Thyroid gland (tissue), 4 donors: ENCODE results near the gene GPC6. TPM values are rescaled to one million over a fixed set of nuclear protein-coding genes. Genes with fewer than 3 reads are reported as not detected.

ENCODE experiments used
- DNase-seq, 2 donors: peaks; one replicate each; pipeline ENCODE4 v3.0.0-alpha.2; 2019
- H3K27ac ChIP-seq, 3 donors: fragments of 200-600 bp; sonication (generic); 1 replicate in 2 of 3; 2 replicates in 1 of 3; pipeline ENCODE4 v1.5.1; 2016 to 2019; ENCODE audit warnings: mild to moderate bottlenecking in 1 of 3, moderate library complexity in 1 of 3
- H3K27me3 ChIP-seq: fragments of 200-600 bp; sonication (generic); one replicate; pipeline ENCODE4 v1.5.1; 2019
- H3K36me3 ChIP-seq, 2 donors: fragments of 200-600 bp; sonication (generic); one replicate each; pipeline ENCODE4 v1.5.1; 2016 to 2019
- H3K4me1 ChIP-seq, 2 donors: fragments of 200-600 bp; sonication (generic); one replicate each; pipeline ENCODE4 v1.5.1; 2017 to 2019
- H3K4me3 ChIP-seq, 3 donors: fragments of 200-600 bp; sonication (generic); replicated peaks in 1 of 3; 1 replicate in 2 of 3; 2 replicates in 1 of 3; pipeline ENCODE4 v1.5.1; 2016; ENCODE audit warnings: mild to moderate bottlenecking in 1 of 3
- H3K9me3 ChIP-seq: fragments of 200-600 bp; sonication (generic); one replicate; pipeline ENCODE4 v1.5.1; 2017
- CTCF ChIP-seq, 6 experiments: fragments of 200-600 bp in 3 of 6; fragments of 450-650 bp in 3 of 6; sonication (generic) in 3 of 6; IDR thresholded peaks; one replicate each; pipeline ENCODE4 v1.5.1; 2016 to 2019; ENCODE audit warnings: antibody characterized with exemption in 6 of 6, mild to moderate bottlenecking in 2 of 6, inconsistent platforms in 1 of 6, moderate library complexity in 1 of 6
- POLR2A ChIP-seq, 2 donors: fragments of 450-650 bp; IDR thresholded peaks; one replicate each; pipeline ENCODE4 v1.6.1; 2017; ENCODE audit warnings: antibody characterized with exemption in 2 of 2, mild to moderate bottlenecking in 2 of 2, moderate library complexity in 1 of 2
- WGBS, 2 donors: methylation state at CpG; one replicate each; pipeline ENCODE4 v1.1.5; 2017; 5-methylcytosine and 5-hydroxymethylcytosine counted together
- intact Hi-C: fragments of 100-400 bp; cut with DNase I; formaldehyde crosslinking; loops from one replicate; pipeline ENCODE4 v1.15.1; 2023
- total RNA-seq, 4 donors: library from RNA; depleted of rRNA; stranded (reverse); fragments of >200 nt; gene quantifications; one replicate each; pipeline ENCODE4 v1.2.3, GENCODE V29; 2016

Gene GPC6
- total RNA-seq, 4 donors from 2014 or later = 2.8 to 13.4 (median 7.5) TPM

GRCh38 chr13:93736909-93737308 is 510.3 kb downstream of the GPC6 start:
- TF ChIP-seq CTCF (IDR thresholded peaks at IDR 0.05) = no peak
- no peak for TF ChIP-seq POLR2A (IDR thresholded peaks at IDR 0.05)
- Histone ChIP-seq H3K27ac (no peak overlapping the region), H3K9me3 (no peaks in the 10 kb centered on the region), H3K27me3 (no peaks in the 10 kb centered on the region), H3K4me1 (no peaks in the 10 kb centered on the region), H3K4me3 (no peak overlapping the region), H3K36me3 (no peaks in the 10 kb centered on the region)
- WGBS, 2 donors = 57 to 67% methylated on average over 3 of the region's 3 CpGs
- DNase-seq = peak in 1 of 2 donors; percentile 5
- intact Hi-C loops = no loop called here

- TF ChIP-seq POLR2A (IDR thresholded peaks at IDR 0.05) (no peak), CTCF (IDR thresholded peaks at IDR 0.05) (no peak)
- Histone ChIP-seq H3K36me3 (no peaks in the 10 kb centered on the region), H3K4me1 (no peaks in the 10 kb centered on the region), H3K27me3 (no peaks in the 10 kb centered on the region), H3K27ac (no peak overlapping the region), H3K9me3 (no peaks in the 10 kb centered on the region), H3K4me3 (no peak overlapping the region)
- intact Hi-C loops = no loop called here
- 49 to 72% methylated on average over 1 of the region's 1 CpG for WGBS, 2 donors
- no peak for DNase-seq
Measured at GRCh38 chr13:93740334-93740733, 513.7 kb downstream of the GPC6 start.

GRCh38 chr13:93744033-93744432 is 517.4 kb downstream of the GPC6 start:
- Histone ChIP-seq H3K27ac (no peak overlapping the region), H3K36me3 (no peaks in the 10 kb centered on the region), H3K27me3 (no peaks in the 10 kb centered on the region), H3K9me3 (no peaks in the 10 kb centered on the region), H3K4me1 (no peaks in the 10 kb centered on the region), H3K4me3 (no peak overlapping the region)
- WGBS, 2 donors = 86% methylated on average over 5 of the region's 5 CpGs
- no peak for TF ChIP-seq POLR2A (IDR thresholded peaks at IDR 0.05)
- no peak for TF ChIP-seq CTCF (IDR thresholded peaks at IDR 0.05)
- DNase-seq = no peak
- intact Hi-C loops = no loop called here

- no peaks in the 10 kb centered on the region for H3K27me3 ChIP-seq
- H3K27ac ChIP-seq = no peak overlapping the region
- no peak for DNase-seq
- no peak overlapping the region for H3K4me3 ChIP-seq
- no peak for TF ChIP-seq POLR2A (IDR thresholded peaks at IDR 0.05)
- TF ChIP-seq CTCF (IDR thresholded peaks at IDR 0.05) = no peak
- H3K9me3 ChIP-seq = no peaks in the 10 kb centered on the region
- WGBS, 2 donors = 62 to 74% methylated on average over 1 of the region's 1 CpG
- intact Hi-C loops = no loop called here
- H3K36me3 ChIP-seq = no peaks in the 10 kb centered on the region
- H3K4me1 ChIP-seq = no peaks in the 10 kb centered on the region
Measured at GRCh38 chr13:93744886-93745285, 518.3 kb downstream of the GPC6 start.

DNA sequence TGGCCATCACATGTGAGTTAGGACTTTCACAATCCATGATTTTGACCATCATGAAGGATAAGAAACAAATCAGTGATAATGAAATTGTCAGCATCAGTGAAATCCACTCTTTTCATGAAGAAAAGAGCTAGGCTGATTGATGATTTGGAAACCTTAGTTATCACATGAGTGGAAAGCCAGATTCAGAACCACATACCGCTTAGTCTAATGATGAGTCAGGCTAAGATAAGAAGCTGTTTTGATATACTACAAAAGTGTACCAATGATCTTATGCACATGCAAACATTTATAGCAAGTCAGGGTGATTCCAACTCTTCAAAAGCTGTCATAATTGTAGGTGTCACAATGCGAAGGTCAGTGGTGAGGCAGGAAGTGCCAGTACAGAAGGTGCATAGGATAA is 519.3 kb downstream of the GPC6 start:
- intact Hi-C loops = no loop called here
- TF ChIP-seq POLR2A (IDR thresholded peaks at IDR 0.05) = no peak
- TF ChIP-seq CTCF (IDR thresholded peaks at IDR 0.05) = no peak
- 90 to 97% methylated on average over 2 of the region's 2 CpGs for WGBS, 2 donors
- H3K4me1 ChIP-seq = no peaks in the 10 kb centered on the region
- DNase-seq = no peak
- no peaks in the 10 kb centered on the region for H3K9me3 ChIP-seq
- no peaks in the 10 kb centered on the region for H3K36me3 ChIP-seq
- H3K4me3 ChIP-seq = no peak overlapping the region
- no peaks in the 10 kb centered on the region for H3K27me3 ChIP-seq
- no peak overlapping the region for H3K27ac ChIP-seq
